CD14-positive monocyte (primary cell): ENCODE data around the gene CST4. TPM values are rescaled to one million over a fixed set of nuclear protein-coding genes. Genes with fewer than 3 reads are reported as not detected.
"Not testable (repeated sequence)": the region's sequence is repeated elsewhere in the genome, so short reads cannot be mapped to it uniquely, and the experiment has no call there.

Experiments
- DNase-seq, 3 donors: peaks; one replicate each; pipeline ENCODE4 v3.0.0-alpha.2; 2011 to 2022
- H2AFZ ChIP-seq: 2 replicates; pipeline ENCODE4 v1.6.0; 2012; ENCODE audit warnings: mild to moderate bottlenecking, low read depth, low read length, inconsistent platforms; ENCODE audit not compliant: insufficient read depth, poor library complexity, severe bottlenecking
- H3K27ac ChIP-seq, 2 donors: 1 replicate in 1 of 2; 2 replicates in 1 of 2; pipeline ENCODE4 v1.5.1; 2012 to 2013; ENCODE audit warnings: low read length in 2 of 2, control low read depth in 1 of 2, inconsistent platforms in 1 of 2, low read depth in 1 of 2, mild to moderate bottlenecking in 1 of 2
- H3K27me3 ChIP-seq, 2 donors: one replicate each; pipeline versions ENCODE4 v1.6.0 to v1.6.1; 2011 to 2013; ENCODE audit warnings: low read length in 2 of 2; ENCODE audit not compliant: control insufficient read depth in 2 of 2, insufficient read depth in 2 of 2
- H3K36me3 ChIP-seq, 2 donors: replicated peaks in 1 of 2; 1 replicate in 1 of 2; 2 replicates in 1 of 2; pipeline versions ENCODE4 v1.5.1 to v1.6.1; 2012 to 2013; ENCODE audit warnings: low read length in 2 of 2, control low read depth in 1 of 2, inconsistent platforms in 1 of 2, mild to moderate bottlenecking in 1 of 2; ENCODE audit not compliant: insufficient read depth in 2 of 2, control insufficient read depth in 1 of 2
- H3K4me1 ChIP-seq, 2 donors: 1 replicate in 1 of 2; 2 replicates in 1 of 2; pipeline versions ENCODE4 v1.5.1 to v1.6.1; 2012 to 2013; ENCODE audit warnings: low read length in 2 of 2, control low read depth in 1 of 2, inconsistent platforms in 1 of 2, mild to moderate bottlenecking in 1 of 2, moderate library complexity in 1 of 2; ENCODE audit not compliant: insufficient read depth in 2 of 2, control insufficient read depth in 1 of 2
- H3K4me2 ChIP-seq: replicated peaks from 2 replicates; pipeline ENCODE3; 2012; ENCODE audit warnings: low read length, moderate library complexity, mild to moderate bottlenecking; ENCODE audit not compliant: poor library complexity, severe bottlenecking; ENCODE audit errors: extremely low read depth
- H3K4me3 ChIP-seq, 3 experiments: fragments of 200-600 bp in 1 of 3; sonication (generic) in 1 of 3; replicated peaks in 1 of 3; 1 replicate in 2 of 3; 2 replicates in 1 of 3; pipeline ENCODE4 v1.5.1; 2011 to 2013; ENCODE audit warnings: low read length in 3 of 3, mild to moderate bottlenecking in 3 of 3, control low read depth in 2 of 3, low read depth in 2 of 3, inconsistent platforms in 1 of 3, moderate library complexity in 1 of 3
- H3K79me2 ChIP-seq: 2 replicates; pipeline ENCODE4 v1.6.0; 2012; ENCODE audit warnings: mild to moderate bottlenecking, control low read depth, inconsistent platforms, low read length, moderate library complexity; ENCODE audit not compliant: insufficient read depth
- H3K9ac ChIP-seq: 2 replicates; pipeline ENCODE4 v1.6.0; 2017; ENCODE audit warnings: low read length, mild to moderate bottlenecking; ENCODE audit not compliant: insufficient read depth, poor library complexity, severe bottlenecking
- H3K9me3 ChIP-seq, 2 donors: replicated peaks in 1 of 2; 1 replicate in 1 of 2; 2 replicates in 1 of 2; pipeline versions ENCODE4 v1.5.1 to v1.6.1; 2012 to 2013; ENCODE audit warnings: low read length in 2 of 2, control low read depth in 1 of 2; ENCODE audit not compliant: control insufficient read depth in 1 of 2, insufficient read depth in 1 of 2
- H4K20me1 ChIP-seq: 2 replicates; pipeline ENCODE4 v1.6.0; 2012; ENCODE audit warnings: mild to moderate bottlenecking, low read length, control low read depth, moderate library complexity; ENCODE audit not compliant: insufficient read depth
- H3K27ac Mint-ChIP-seq, 7 donors: one replicate each; pipeline ENCODE4 v1.8.0; 2020; ENCODE audit warnings: mild to moderate bottlenecking in 7 of 7, mixed read lengths in 7 of 7, moderate library complexity in 6 of 7, inconsistent platforms in 2 of 7
- H3K27me3 Mint-ChIP-seq, 3 donors: one replicate each; pipeline ENCODE4 v1.8.0; 2021 to 2022; ENCODE audit warnings: low read depth in 3 of 3, mild to moderate bottlenecking in 3 of 3, mixed read lengths in 3 of 3, moderate library complexity in 3 of 3, inconsistent platforms in 1 of 3
- H3K36me3 Mint-ChIP-seq, 2 donors: one replicate each; pipeline ENCODE4 v1.8.0; 2020; ENCODE audit warnings: mixed read lengths in 2 of 2, inconsistent platforms in 1 of 2, mild to moderate bottlenecking in 1 of 2
- H3K4me1 Mint-ChIP-seq: one replicate; pipeline ENCODE4 v1.8.0; 2020; ENCODE audit warnings: mild to moderate bottlenecking, mixed read lengths
- H3K4me3 Mint-ChIP-seq, 2 donors: one replicate each; pipeline ENCODE4 v1.8.0; 2020; ENCODE audit warnings: mild to moderate bottlenecking in 2 of 2, mixed read lengths in 2 of 2, moderate library complexity in 1 of 2
- H3K9me3 Mint-ChIP-seq, 7 donors: one replicate each; pipeline ENCODE4 v1.8.0; 2020 to 2022; ENCODE audit warnings: mixed read lengths in 7 of 7, mild to moderate bottlenecking in 6 of 7, moderate library complexity in 6 of 7, inconsistent platforms in 2 of 7
- WGBS: methylation state at CpG from one replicate; pipeline ENCODE4 v1.1.5; 2013; ENCODE audit warnings: missing lambda C conversion rate; ENCODE audit not compliant: insufficient coverage; 5-methylcytosine and 5-hydroxymethylcytosine counted together
- intact Hi-C, 2 donors: fragments of 100-400 bp; cut with micrococcal nuclease; formaldehyde crosslinking; loops; one replicate each; pipeline versions ENCODE4 v1.15.0 to v1.15.1; 2023
- polyA plus RNA-seq, 3 donors: library from polyadenylated mRNA; depleted of rRNA in 1 of 3; unstranded in 2 of 3; stranded (reverse) in 1 of 3; fragments of 300-500 nt in 2 of 3; fragments of >200 nt in 1 of 3; fragmentation: Illumina TruSeq in 2 of 3; gene quantifications; 1 replicate in 2 of 3; 2 replicates in 1 of 3; pipeline ENCODE4 v1.2.3, GENCODE V29; 2012 to 2021
- TF ChIP-seq, protein P1 (sequence below): fragments of 200-600 bp; IDR thresholded peaks from one replicate; pipeline ENCODE4 v1.8.0; 2022; ENCODE audit warnings: antibody characterized with exemption, mild to moderate bottlenecking

Gene CST4
- polyA plus RNA-seq, 3 donors: not detected

DNA sequence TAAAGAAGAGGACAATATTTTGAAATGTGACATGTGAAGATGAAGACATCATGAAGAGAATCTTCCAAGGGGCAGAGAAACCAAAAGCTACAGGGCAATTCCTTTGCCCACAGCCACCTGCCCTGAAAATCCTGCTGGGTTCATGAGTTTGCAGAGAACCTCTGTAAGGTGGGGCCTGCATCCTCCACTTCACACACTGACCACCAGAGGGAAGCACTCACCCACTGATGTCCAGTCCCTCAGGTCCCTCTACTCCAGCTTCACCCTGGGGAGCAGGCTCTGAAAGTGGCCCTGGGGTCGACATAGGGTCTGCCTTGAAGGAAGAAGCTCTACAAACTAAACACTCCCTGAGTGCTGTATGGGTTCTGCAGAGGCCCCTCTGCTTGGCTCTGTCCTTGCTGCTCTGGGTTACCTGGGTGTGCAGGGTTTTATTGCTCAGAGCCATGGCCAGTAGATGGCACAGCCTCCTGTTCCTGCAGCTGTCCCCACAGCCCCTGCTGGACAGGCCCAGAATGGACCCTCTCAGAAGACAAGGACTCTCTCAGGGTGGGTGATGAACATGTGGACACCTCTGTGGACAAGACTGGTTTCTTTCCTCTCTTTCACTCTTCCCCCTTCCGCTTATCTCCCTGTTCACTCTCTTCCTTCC, 34.9 kb upstream of the CST4 start:
- H3K27me3 ChIP-seq, H3K4me1 ChIP-seq, H3K79me2 ChIP-seq, H3K9ac ChIP-seq, H3K4me3 ChIP-seq, H3K4me3 Mint-ChIP-seq, H3K36me3 ChIP-seq, H3K4me2 ChIP-seq, H2AFZ ChIP-seq, H3K9me3 Mint-ChIP-seq, H3K4me1 Mint-ChIP-seq, H4K20me1 ChIP-seq, intact Hi-C loops, H3K36me3 Mint-ChIP-seq, H3K27ac Mint-ChIP-seq, H3K9me3 ChIP-seq, H3K27ac ChIP-seq, H3K27me3 Mint-ChIP-seq: not testable (repeated sequence)
- TF ChIP-seq, protein P1, sequence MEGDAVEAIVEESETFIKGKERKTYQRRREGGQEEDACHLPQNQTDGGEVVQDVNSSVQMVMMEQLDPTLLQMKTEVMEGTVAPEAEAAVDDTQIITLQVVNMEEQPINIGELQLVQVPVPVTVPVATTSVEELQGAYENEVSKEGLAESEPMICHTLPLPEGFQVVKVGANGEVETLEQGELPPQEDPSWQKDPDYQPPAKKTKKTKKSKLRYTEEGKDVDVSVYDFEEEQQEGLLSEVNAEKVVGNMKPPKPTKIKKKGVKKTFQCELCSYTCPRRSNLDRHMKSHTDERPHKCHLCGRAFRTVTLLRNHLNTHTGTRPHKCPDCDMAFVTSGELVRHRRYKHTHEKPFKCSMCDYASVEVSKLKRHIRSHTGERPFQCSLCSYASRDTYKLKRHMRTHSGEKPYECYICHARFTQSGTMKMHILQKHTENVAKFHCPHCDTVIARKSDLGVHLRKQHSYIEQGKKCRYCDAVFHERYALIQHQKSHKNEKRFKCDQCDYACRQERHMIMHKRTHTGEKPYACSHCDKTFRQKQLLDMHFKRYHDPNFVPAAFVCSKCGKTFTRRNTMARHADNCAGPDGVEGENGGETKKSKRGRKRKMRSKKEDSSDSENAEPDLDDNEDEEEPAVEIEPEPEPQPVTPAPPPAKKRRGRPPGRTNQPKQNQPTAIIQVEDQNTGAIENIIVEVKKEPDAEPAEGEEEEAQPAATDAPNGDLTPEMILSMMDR: peak; percentile 59
- 80% methylated on average over 1 of the region's 2 CpGs for WGBS
- peak in 2 of 3 donors; percentile 3 to 18 for DNase-seq

GRCh38 chr20:23722851-23723250, 34.0 kb upstream of the CST4 start:
- H3K27me3 ChIP-seq, H3K9ac ChIP-seq, H3K79me2 ChIP-seq, H3K9me3 ChIP-seq, H3K4me2 ChIP-seq, H4K20me1 ChIP-seq, H3K27me3 Mint-ChIP-seq, H3K36me3 Mint-ChIP-seq, H2AFZ ChIP-seq, H3K4me1 ChIP-seq, H3K4me1 Mint-ChIP-seq, H3K27ac Mint-ChIP-seq, H3K9me3 Mint-ChIP-seq, H3K36me3 ChIP-seq, H3K4me3 Mint-ChIP-seq, H3K4me3 ChIP-seq, H3K27ac ChIP-seq, DNase-seq, intact Hi-C loops: not testable (repeated sequence)
- WGBS: 77% methylated on average over 4 of the region's 5 CpGs
